ENCODE results near the gene KIRREL3.

DNA sequence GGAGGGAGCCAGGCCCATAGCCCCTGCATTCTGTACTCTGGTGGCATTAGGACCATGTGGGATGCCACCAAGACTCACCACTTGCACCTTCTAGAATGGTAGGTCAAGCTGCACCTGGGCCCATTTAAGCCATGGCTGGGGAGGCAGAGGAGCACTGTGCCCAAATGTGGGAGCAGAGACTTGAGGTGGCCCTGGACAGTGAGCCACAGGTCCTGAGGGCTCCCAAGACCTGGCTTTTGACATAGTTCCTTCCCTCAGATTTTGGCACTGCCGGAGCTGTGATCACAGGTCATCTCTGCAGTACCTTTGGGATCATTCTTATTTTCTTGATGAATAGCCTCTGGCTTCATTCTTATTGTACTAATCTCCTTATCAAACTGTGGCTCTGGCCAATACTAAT, 601.8 kb downstream of the KIRREL3 start:
- TF ChIP-seq YY1 (IDR thresholded peaks at IDR 0.05; ENCODE audit: insufficient read depth, insufficient read length) (no peak), SUZ12 (IDR thresholded peaks at IDR 0.05; ENCODE audit: extremely low read depth, insufficient read depth, insufficient read length) (no peak), ZNF274 (IDR thresholded peaks at IDR 0.05; ENCODE audit: low read depth, low read length) (no peak)

Measured in NT2/D1 (cell line).